ENCODE measurements around the gene PCA3. TPM values are rescaled to one million over a fixed set of nuclear protein-coding genes. Genes with fewer than 3 reads are reported as not detected.

The PCA3 gene
- total RNA-seq, 1 experiment from 2014 or later: not detected

DNA sequence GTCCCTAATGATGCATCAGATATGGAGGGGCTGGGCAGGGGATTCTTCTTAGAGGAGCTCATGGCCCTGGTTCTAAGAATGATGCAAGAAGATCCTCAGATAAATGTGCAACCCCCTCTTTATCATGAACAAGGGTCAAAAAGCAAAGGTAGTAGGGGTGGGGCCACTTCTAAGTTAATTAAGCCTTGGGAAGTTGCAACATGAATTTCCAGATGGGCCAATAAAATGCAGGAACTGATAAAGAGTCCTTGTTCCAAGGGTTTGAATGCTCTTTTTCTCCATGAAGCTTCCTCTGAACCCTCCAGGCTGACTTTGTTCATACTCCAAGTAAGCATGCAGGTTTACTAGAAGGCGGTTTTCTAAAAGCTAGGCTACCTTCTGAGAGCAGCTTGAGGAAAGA, 25.6 kb downstream of the PCA3 start:
- Histone ChIP-seq H3K4me1 (no peaks in the 10 kb centered on the region), H3K36me3 (ENCODE audit: control insufficient read depth, insufficient read depth, low read length) (no peaks in the 10 kb centered on the region), H3K4me3 (ENCODE audit: low read depth, low read length) (no peak overlapping the region), H3K27me3 (replicated peaks; ENCODE audit: control insufficient read depth, insufficient read depth, low read length) (no peaks in the 10 kb centered on the region), H3K9me3 (no peaks in the 10 kb centered on the region)
- DNase-seq: no peak
- intact Hi-C loops (cut with micrococcal nuclease; ENCODE audit: unreplicated experiment): no loop called here
- H3K36me3 Mint-ChIP-seq (ENCODE audit: insufficient read depth, unreplicated experiment): no peaks in the 10 kb centered on the region
- CTCF ChIA-PET: no interaction called here
- no TSS peak for BruUV-seq (replicated peaks)
- H3K27me3 Mint-ChIP-seq (ENCODE audit: insufficient read depth, unreplicated experiment): no peaks in the 10 kb centered on the region
- no peaks in the 10 kb centered on the region for H3K4me1 Mint-ChIP-seq (ENCODE audit: low read depth, unreplicated experiment)
- H3K4me3 Mint-ChIP-seq (ENCODE audit: unreplicated experiment): no peak overlapping the region
- no peak overlapping the region for H3K27ac Mint-ChIP-seq (ENCODE audit: unreplicated experiment)
- POLR2A ChIA-PET: no interaction called here
- no peak for TF ChIP-seq CTCF (IDR thresholded peaks at IDR 0.05; ENCODE audit: insufficient read depth in 1 of 2, low read depth in 1 of 2, low read length in 1 of 2, severe bottlenecking in 1 of 2, unreplicated experiment in 1 of 2)
- no peaks in the 10 kb centered on the region for H3K9me3 Mint-ChIP-seq (ENCODE audit: unreplicated experiment)

GRCh38 chr9:76793784-76794431, 29.7 kb downstream of the PCA3 start:
- no peaks in the 10 kb centered on the region for H3K36me3 Mint-ChIP-seq (ENCODE audit: insufficient read depth, unreplicated experiment)
- no TSS peak for BruUV-seq (replicated peaks)
- Histone ChIP-seq H3K27me3 (replicated peaks; ENCODE audit: control insufficient read depth, insufficient read depth, low read length) (no peaks in the 10 kb centered on the region), H3K4me1 (no peaks in the 10 kb centered on the region), H3K9me3 (no peaks in the 10 kb centered on the region), H3K4me3 (ENCODE audit: low read depth, low read length) (no peak overlapping the region), H3K36me3 (ENCODE audit: control insufficient read depth, insufficient read depth, low read length) (no peaks in the 10 kb centered on the region)
- CTCF ChIA-PET: no interaction called here
- no peak for DNase-seq
- intact Hi-C loops (cut with micrococcal nuclease; ENCODE audit: unreplicated experiment): no loop called here
- H3K9me3 Mint-ChIP-seq (ENCODE audit: unreplicated experiment): no peaks in the 10 kb centered on the region
- H3K4me1 Mint-ChIP-seq (ENCODE audit: low read depth, unreplicated experiment): no peaks in the 10 kb centered on the region
- POLR2A ChIA-PET: no interaction called here
- H3K4me3 Mint-ChIP-seq (ENCODE audit: unreplicated experiment): no peak overlapping the region
- H3K27me3 Mint-ChIP-seq (ENCODE audit: insufficient read depth, unreplicated experiment): no peaks in the 10 kb centered on the region
- no peak overlapping the region for H3K27ac Mint-ChIP-seq (ENCODE audit: unreplicated experiment)
- no peak for TF ChIP-seq CTCF (IDR thresholded peaks at IDR 0.05; ENCODE audit: insufficient read depth in 1 of 2, low read depth in 1 of 2, low read length in 1 of 2, severe bottlenecking in 1 of 2, unreplicated experiment in 1 of 2)

DNA sequence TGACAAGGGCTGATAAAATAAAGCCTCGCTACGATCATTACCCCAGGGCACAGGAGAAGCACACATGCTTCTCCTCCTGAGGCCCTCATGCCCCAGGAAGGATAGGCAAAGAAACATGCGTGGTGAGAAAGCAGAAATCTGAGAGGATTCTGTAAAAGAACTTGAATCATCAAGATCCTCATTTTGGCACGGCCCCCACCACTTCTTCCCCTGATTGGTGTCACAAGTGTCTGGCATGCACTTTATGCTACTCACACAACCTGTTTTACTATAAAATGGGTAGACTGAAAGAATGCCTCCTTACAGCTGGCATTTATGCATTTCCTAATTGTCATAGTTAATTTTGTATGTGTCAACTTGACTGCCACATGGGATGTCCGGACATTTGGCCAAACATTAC, 32.1 kb downstream of the PCA3 start:
- CTCF ChIA-PET: no interaction called here
- intact Hi-C loops (cut with micrococcal nuclease; ENCODE audit: unreplicated experiment): no loop called here
- no peak for DNase-seq
- no peaks in the 10 kb centered on the region for H3K4me1 Mint-ChIP-seq (ENCODE audit: low read depth, unreplicated experiment)
- no peaks in the 10 kb centered on the region for H3K36me3 Mint-ChIP-seq (ENCODE audit: insufficient read depth, unreplicated experiment)
- H3K4me3 ChIP-seq (ENCODE audit: low read depth, low read length): no peak overlapping the region
- no peak overlapping the region for H3K27ac Mint-ChIP-seq (ENCODE audit: unreplicated experiment)
- no peaks in the 10 kb centered on the region for H3K36me3 ChIP-seq (ENCODE audit: control insufficient read depth, insufficient read depth, low read length)
- no peaks in the 10 kb centered on the region for H3K9me3 Mint-ChIP-seq (ENCODE audit: unreplicated experiment)
- POLR2A ChIA-PET: no interaction called here
- H3K27me3 ChIP-seq (replicated peaks; ENCODE audit: control insufficient read depth, insufficient read depth, low read length): no peaks in the 10 kb centered on the region
- no TSS peak for BruUV-seq (replicated peaks)
- no peaks in the 10 kb centered on the region for H3K9me3 ChIP-seq
- no peak overlapping the region for H3K4me3 Mint-ChIP-seq (ENCODE audit: unreplicated experiment)
- no peak for TF ChIP-seq CTCF (IDR thresholded peaks at IDR 0.05; ENCODE audit: insufficient read depth in 1 of 2, low read depth in 1 of 2, low read length in 1 of 2, severe bottlenecking in 1 of 2, unreplicated experiment in 1 of 2)
- H3K27me3 Mint-ChIP-seq (ENCODE audit: insufficient read depth, unreplicated experiment): no peaks in the 10 kb centered on the region
- no peaks in the 10 kb centered on the region for H3K4me1 ChIP-seq

All from Caco-2 (cell line).